Measurements from ENCODE around the gene PLCL2.

PLCL2 gene

DNA sequence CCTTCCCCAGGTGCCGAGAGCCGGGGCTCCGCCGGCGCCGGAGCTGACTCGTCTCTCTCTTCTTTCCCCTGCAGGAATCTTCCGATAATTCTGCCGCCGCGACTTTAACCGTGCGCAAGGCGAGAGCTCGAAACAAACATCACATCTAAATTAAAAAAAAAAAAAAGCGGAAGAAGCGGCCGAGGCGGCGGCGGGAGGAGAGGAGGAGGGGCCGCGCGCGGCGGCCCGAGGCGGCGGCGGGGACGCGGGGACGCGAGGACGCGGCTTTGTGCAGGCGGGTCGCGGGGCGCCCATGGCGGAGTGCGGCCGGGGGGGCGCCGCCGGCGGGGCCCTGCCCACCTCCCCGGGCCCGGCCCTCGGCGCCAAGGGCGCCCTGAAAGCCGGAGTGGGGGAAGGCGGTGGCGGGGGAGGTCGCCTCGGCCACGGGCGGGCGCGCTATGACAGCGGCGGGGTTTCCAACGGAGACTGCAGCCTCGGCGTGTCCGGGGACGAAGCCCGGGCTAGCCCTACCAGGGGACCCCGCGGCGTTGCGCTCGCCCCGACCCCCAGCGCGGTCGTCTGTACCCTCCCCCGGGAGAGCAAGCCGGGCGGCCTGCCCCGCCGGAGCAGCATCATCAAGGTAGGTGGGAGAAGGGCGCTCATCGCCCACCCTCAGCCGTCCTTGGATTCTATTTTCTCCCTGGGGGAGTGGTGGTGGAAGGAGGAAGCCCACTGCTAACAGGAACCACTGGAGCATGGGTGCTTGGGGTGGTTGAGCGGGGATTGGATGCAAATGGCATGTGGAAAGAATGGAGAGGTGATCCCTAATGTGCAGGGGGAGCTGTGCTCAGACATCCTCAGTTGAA lies at the start of gene PLCL2:
PLCL2 (plus strand) TSS at position 208 of the 845 bp plus-strand sequence; CDS start at position 293, 85 bp downstream.
- TF ChIP-seq, protein P1, sequence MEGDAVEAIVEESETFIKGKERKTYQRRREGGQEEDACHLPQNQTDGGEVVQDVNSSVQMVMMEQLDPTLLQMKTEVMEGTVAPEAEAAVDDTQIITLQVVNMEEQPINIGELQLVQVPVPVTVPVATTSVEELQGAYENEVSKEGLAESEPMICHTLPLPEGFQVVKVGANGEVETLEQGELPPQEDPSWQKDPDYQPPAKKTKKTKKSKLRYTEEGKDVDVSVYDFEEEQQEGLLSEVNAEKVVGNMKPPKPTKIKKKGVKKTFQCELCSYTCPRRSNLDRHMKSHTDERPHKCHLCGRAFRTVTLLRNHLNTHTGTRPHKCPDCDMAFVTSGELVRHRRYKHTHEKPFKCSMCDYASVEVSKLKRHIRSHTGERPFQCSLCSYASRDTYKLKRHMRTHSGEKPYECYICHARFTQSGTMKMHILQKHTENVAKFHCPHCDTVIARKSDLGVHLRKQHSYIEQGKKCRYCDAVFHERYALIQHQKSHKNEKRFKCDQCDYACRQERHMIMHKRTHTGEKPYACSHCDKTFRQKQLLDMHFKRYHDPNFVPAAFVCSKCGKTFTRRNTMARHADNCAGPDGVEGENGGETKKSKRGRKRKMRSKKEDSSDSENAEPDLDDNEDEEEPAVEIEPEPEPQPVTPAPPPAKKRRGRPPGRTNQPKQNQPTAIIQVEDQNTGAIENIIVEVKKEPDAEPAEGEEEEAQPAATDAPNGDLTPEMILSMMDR (IDR thresholded peaks at IDR 0.05; ENCODE audit: low read depth, low read length, missing control alignments): no peak
- DNase-seq (ENCODE audit: extremely low read depth, low read depth): no peak
- H3K4me3 ChIP-seq (replicated peaks; ENCODE audit: low read depth, low read length): peak within 1 kb of the TSS; percentile 88

DNA sequence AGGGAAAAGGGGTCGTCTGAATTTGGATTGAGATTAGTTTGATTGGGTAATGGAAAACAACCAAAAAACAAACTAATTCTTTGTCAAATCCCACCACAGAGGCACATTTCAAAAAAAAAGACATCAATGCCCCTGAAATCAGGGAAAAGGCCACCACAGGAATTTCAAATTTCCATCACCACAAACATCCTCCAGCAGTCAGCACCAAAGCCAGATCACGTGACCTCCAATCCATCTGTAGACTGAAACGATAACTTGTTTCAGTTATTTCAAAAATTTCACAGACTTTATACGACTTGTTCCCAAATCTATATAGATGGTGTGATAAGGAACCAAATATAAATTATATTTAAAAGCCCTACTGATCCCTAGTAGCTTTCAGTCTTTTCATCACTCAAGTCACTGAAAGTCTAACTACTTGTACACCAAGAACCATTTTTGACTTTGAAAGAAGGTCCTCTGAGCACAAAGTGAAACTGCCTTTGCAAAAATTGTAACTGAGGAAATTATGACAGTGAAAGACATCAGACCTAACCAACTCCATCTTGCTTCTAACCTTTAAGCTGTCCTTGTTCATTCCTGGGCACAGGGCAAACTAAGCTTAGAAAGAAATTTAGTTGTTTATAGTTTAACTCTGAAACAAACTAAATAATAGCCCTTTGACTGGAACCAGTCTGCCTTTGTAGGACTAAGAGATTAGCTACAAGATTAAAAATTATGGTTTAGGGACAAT lies 48.1 kb upstream of the PLCL2 start:
- no peak overlapping the region for H3K4me3 ChIP-seq (replicated peaks; ENCODE audit: low read depth, low read length)
- no peak for DNase-seq (ENCODE audit: extremely low read depth, low read depth)
- TF ChIP-seq, protein P1 (IDR thresholded peaks at IDR 0.05; ENCODE audit: low read depth, low read length, missing control alignments): no peak

DNA sequence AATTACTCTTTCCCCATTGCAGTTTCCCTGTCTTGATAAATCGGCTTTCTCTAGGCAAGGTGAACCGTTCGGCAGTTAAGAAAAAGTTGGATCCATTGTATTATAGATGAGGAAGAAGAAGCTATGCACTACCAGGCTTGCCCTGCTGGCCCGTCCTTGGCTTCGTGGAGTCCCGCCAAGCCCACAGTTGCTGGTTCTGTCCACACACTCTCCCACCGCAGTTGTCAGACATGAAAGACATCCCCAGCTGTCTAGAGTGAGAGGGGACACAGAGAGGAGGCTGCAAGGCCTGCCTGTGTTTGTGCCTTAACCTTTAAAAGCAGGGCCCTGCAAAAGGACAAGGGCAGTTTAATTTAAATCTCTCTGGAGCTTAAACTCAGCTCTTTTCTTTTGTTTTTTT lies 47.2 kb upstream of the PLCL2 start:
- H3K4me3 ChIP-seq (replicated peaks; ENCODE audit: low read depth, low read length): no peak overlapping the region
- TF ChIP-seq, protein P1 (IDR thresholded peaks at IDR 0.05; ENCODE audit: low read depth, low read length, missing control alignments): no peak
- no peak for DNase-seq (ENCODE audit: extremely low read depth, low read depth)

DNA sequence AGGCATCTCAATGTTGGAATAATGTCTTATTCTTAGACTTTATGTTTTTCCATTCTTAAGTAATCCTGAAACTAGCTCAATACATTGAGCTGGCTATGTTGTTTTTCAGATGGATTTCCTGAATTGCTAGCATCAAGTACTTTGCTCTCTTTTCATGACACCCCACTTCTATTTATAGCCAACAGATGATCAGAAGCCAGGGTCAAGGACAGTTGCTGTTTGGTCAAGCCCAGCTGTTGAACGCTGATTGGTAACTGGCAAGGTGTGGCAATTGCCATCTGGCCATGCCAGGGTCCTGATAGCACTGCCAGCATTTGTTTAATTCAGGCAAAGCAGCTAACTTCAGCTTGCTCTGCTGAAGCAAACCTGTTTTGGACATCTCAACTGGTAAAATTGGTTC lies 46.2 kb upstream of the PLCL2 start:
- no peak overlapping the region for H3K4me3 ChIP-seq (replicated peaks; ENCODE audit: low read depth, low read length)
- TF ChIP-seq, protein P1 (IDR thresholded peaks at IDR 0.05; ENCODE audit: low read depth, low read length, missing control alignments): no peak
- DNase-seq (ENCODE audit: extremely low read depth, low read depth): no peak

DNA sequence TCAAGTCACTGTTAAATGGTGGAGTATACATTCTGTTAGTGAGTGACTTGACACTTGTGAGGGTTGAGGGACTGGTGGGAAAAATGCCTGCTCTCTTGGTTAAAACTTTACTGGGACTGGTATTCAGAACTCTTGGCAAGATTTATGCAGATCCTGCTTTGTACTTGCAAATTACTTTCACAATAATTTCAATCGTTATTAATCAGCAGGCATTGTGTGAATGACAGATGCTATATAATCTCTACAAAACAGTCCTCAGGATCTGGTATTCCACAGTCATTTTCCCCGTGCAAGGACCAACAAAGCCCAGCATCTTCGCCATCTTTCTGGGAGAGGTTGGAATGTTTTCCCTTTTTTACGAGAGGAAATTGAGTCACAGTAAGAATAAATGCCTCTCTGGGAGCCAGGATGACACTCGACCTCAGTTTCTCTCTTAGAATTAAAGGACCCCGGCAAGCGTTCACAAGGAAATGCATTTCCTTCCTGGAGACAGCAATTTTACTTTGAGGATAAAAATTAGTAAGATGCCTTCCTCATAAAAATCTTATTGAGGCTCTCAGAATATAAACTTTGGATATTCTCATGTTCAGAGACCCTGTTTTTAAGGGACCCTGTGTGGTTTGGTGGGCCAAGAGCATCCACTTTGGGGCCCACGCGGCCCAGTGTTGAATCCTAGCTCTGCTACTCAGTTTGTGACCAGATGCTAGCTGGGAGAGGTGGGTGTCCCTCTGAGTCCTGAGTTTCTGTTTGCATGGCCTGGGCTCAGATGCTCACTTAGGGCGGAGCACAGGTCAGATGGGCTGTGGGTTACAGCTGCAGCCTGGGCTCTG lies 45.3 kb upstream of the PLCL2 start:
- no peak for DNase-seq (ENCODE audit: extremely low read depth, low read depth)
- TF ChIP-seq, protein P1 (IDR thresholded peaks at IDR 0.05; ENCODE audit: low read depth, low read length, missing control alignments): no peak
- no peak overlapping the region for H3K4me3 ChIP-seq (replicated peaks; ENCODE audit: low read depth, low read length)

DNA sequence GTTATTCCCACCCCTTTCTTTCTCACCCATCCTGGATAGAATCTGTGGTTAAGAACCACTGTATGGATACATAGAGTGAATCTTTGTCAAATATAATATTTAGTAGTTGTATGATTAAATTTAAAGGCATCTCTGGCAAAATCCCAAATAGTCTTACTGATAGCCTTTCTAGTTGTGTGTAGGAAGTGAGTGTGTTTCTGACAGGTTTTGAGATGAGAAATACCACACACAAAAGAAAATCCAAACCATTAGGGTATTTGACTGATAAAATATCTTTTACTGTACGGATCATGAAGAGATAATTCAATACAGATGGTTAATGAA lies 44.7 kb upstream of the PLCL2 start:
- no peak for DNase-seq (ENCODE audit: extremely low read depth, low read depth)
- no peak overlapping the region for H3K4me3 ChIP-seq (replicated peaks; ENCODE audit: low read depth, low read length)
- TF ChIP-seq, protein P1 (IDR thresholded peaks at IDR 0.05; ENCODE audit: low read depth, low read length, missing control alignments): no peak

All from HFF-Myc (cell line).